CD14-positive monocyte (primary cell): Measurements from ENCODE around the gene EPM2A. TPM values are rescaled to one million over a fixed set of nuclear protein-coding genes. Genes with fewer than 3 reads are reported as not detected.

Experiments
- DNase-seq, 3 donors: peaks; one replicate each; pipeline ENCODE4 v3.0.0-alpha.2; 2011 to 2022
- H2AFZ ChIP-seq: 2 replicates; pipeline ENCODE4 v1.6.0; 2012; ENCODE audit warnings: mild to moderate bottlenecking, low read depth, low read length, inconsistent platforms; ENCODE audit not compliant: insufficient read depth, poor library complexity, severe bottlenecking
- H3K27ac ChIP-seq, 2 donors: 1 replicate in 1 of 2; 2 replicates in 1 of 2; pipeline ENCODE4 v1.5.1; 2012 to 2013; ENCODE audit warnings: low read length in 2 of 2, control low read depth in 1 of 2, inconsistent platforms in 1 of 2, low read depth in 1 of 2, mild to moderate bottlenecking in 1 of 2
- H3K27me3 ChIP-seq, 2 donors: one replicate each; pipeline versions ENCODE4 v1.6.0 to v1.6.1; 2011 to 2013; ENCODE audit warnings: low read length in 2 of 2; ENCODE audit not compliant: control insufficient read depth in 2 of 2, insufficient read depth in 2 of 2
- H3K36me3 ChIP-seq, 2 donors: replicated peaks in 1 of 2; 1 replicate in 1 of 2; 2 replicates in 1 of 2; pipeline versions ENCODE4 v1.5.1 to v1.6.1; 2012 to 2013; ENCODE audit warnings: low read length in 2 of 2, control low read depth in 1 of 2, inconsistent platforms in 1 of 2, mild to moderate bottlenecking in 1 of 2; ENCODE audit not compliant: insufficient read depth in 2 of 2, control insufficient read depth in 1 of 2
- H3K4me1 ChIP-seq, 2 donors: 1 replicate in 1 of 2; 2 replicates in 1 of 2; pipeline versions ENCODE4 v1.5.1 to v1.6.1; 2012 to 2013; ENCODE audit warnings: low read length in 2 of 2, control low read depth in 1 of 2, inconsistent platforms in 1 of 2, mild to moderate bottlenecking in 1 of 2, moderate library complexity in 1 of 2; ENCODE audit not compliant: insufficient read depth in 2 of 2, control insufficient read depth in 1 of 2
- H3K4me2 ChIP-seq: replicated peaks from 2 replicates; pipeline ENCODE3; 2012; ENCODE audit warnings: low read length, moderate library complexity, mild to moderate bottlenecking; ENCODE audit not compliant: poor library complexity, severe bottlenecking; ENCODE audit errors: extremely low read depth
- H3K4me3 ChIP-seq, 3 experiments: fragments of 200-600 bp in 1 of 3; sonication (generic) in 1 of 3; replicated peaks in 1 of 3; 1 replicate in 2 of 3; 2 replicates in 1 of 3; pipeline ENCODE4 v1.5.1; 2011 to 2013; ENCODE audit warnings: low read length in 3 of 3, mild to moderate bottlenecking in 3 of 3, control low read depth in 2 of 3, low read depth in 2 of 3, inconsistent platforms in 1 of 3, moderate library complexity in 1 of 3
- H3K79me2 ChIP-seq: 2 replicates; pipeline ENCODE4 v1.6.0; 2012; ENCODE audit warnings: mild to moderate bottlenecking, control low read depth, inconsistent platforms, low read length, moderate library complexity; ENCODE audit not compliant: insufficient read depth
- H3K9ac ChIP-seq: 2 replicates; pipeline ENCODE4 v1.6.0; 2017; ENCODE audit warnings: low read length, mild to moderate bottlenecking; ENCODE audit not compliant: insufficient read depth, poor library complexity, severe bottlenecking
- H3K9me3 ChIP-seq, 2 donors: replicated peaks in 1 of 2; 1 replicate in 1 of 2; 2 replicates in 1 of 2; pipeline versions ENCODE4 v1.5.1 to v1.6.1; 2012 to 2013; ENCODE audit warnings: low read length in 2 of 2, control low read depth in 1 of 2; ENCODE audit not compliant: control insufficient read depth in 1 of 2, insufficient read depth in 1 of 2
- H4K20me1 ChIP-seq: 2 replicates; pipeline ENCODE4 v1.6.0; 2012; ENCODE audit warnings: mild to moderate bottlenecking, low read length, control low read depth, moderate library complexity; ENCODE audit not compliant: insufficient read depth
- H3K27ac Mint-ChIP-seq, 7 donors: one replicate each; pipeline ENCODE4 v1.8.0; 2020; ENCODE audit warnings: mild to moderate bottlenecking in 7 of 7, mixed read lengths in 7 of 7, moderate library complexity in 6 of 7, inconsistent platforms in 2 of 7
- H3K27me3 Mint-ChIP-seq, 3 donors: one replicate each; pipeline ENCODE4 v1.8.0; 2021 to 2022; ENCODE audit warnings: low read depth in 3 of 3, mild to moderate bottlenecking in 3 of 3, mixed read lengths in 3 of 3, moderate library complexity in 3 of 3, inconsistent platforms in 1 of 3
- H3K36me3 Mint-ChIP-seq, 2 donors: one replicate each; pipeline ENCODE4 v1.8.0; 2020; ENCODE audit warnings: mixed read lengths in 2 of 2, inconsistent platforms in 1 of 2, mild to moderate bottlenecking in 1 of 2
- H3K4me1 Mint-ChIP-seq: one replicate; pipeline ENCODE4 v1.8.0; 2020; ENCODE audit warnings: mild to moderate bottlenecking, mixed read lengths
- H3K4me3 Mint-ChIP-seq, 2 donors: one replicate each; pipeline ENCODE4 v1.8.0; 2020; ENCODE audit warnings: mild to moderate bottlenecking in 2 of 2, mixed read lengths in 2 of 2, moderate library complexity in 1 of 2
- H3K9me3 Mint-ChIP-seq, 7 donors: one replicate each; pipeline ENCODE4 v1.8.0; 2020 to 2022; ENCODE audit warnings: mixed read lengths in 7 of 7, mild to moderate bottlenecking in 6 of 7, moderate library complexity in 6 of 7, inconsistent platforms in 2 of 7
- WGBS: methylation state at CpG from one replicate; pipeline ENCODE4 v1.1.5; 2013; ENCODE audit warnings: missing lambda C conversion rate; ENCODE audit not compliant: insufficient coverage; 5-methylcytosine and 5-hydroxymethylcytosine counted together
- intact Hi-C, 2 donors: fragments of 100-400 bp; cut with micrococcal nuclease; formaldehyde crosslinking; loops; one replicate each; pipeline versions ENCODE4 v1.15.0 to v1.15.1; 2023
- polyA plus RNA-seq, 3 donors: library from polyadenylated mRNA; depleted of rRNA in 1 of 3; unstranded in 2 of 3; stranded (reverse) in 1 of 3; fragments of 300-500 nt in 2 of 3; fragments of >200 nt in 1 of 3; fragmentation: Illumina TruSeq in 2 of 3; gene quantifications; 1 replicate in 2 of 3; 2 replicates in 1 of 3; pipeline ENCODE4 v1.2.3, GENCODE V29; 2012 to 2021
- TF ChIP-seq, protein P1 (sequence below): fragments of 200-600 bp; IDR thresholded peaks from one replicate; pipeline ENCODE4 v1.8.0; 2022; ENCODE audit warnings: antibody characterized with exemption, mild to moderate bottlenecking

Gene EPM2A
- polyA plus RNA-seq, 3 donors = 2.5 to 4.1 (median 3.2) TPM

- Histone ChIP-seq H3K27me3 (no peaks in the 10 kb centered on the region), H3K4me2 (no peak overlapping the region), H3K79me2 (no peaks in the 10 kb centered on the region), H3K4me3 (no peak overlapping the region), H2AFZ (no peak overlapping the region), H3K9me3 (peaks cover 0 to 7% of the 10 kb centered on the region in 2 donors), H3K4me1 (no peaks in the 10 kb centered on the region), H3K36me3 (no peaks in the 10 kb centered on the region), H3K9ac (no peak overlapping the region), H3K27ac (no peak overlapping the region), H4K20me1 (no peaks in the 10 kb centered on the region)
- no CpG with 5 or more reads among the region's 1 CpG for WGBS
- H3K36me3 Mint-ChIP-seq = peaks cover 6 to 11% of the 10 kb centered on the region in 2 donors
- no peak for DNase-seq
- no peaks in the 10 kb centered on the region for H3K4me1 Mint-ChIP-seq
- TF ChIP-seq, protein P1, sequence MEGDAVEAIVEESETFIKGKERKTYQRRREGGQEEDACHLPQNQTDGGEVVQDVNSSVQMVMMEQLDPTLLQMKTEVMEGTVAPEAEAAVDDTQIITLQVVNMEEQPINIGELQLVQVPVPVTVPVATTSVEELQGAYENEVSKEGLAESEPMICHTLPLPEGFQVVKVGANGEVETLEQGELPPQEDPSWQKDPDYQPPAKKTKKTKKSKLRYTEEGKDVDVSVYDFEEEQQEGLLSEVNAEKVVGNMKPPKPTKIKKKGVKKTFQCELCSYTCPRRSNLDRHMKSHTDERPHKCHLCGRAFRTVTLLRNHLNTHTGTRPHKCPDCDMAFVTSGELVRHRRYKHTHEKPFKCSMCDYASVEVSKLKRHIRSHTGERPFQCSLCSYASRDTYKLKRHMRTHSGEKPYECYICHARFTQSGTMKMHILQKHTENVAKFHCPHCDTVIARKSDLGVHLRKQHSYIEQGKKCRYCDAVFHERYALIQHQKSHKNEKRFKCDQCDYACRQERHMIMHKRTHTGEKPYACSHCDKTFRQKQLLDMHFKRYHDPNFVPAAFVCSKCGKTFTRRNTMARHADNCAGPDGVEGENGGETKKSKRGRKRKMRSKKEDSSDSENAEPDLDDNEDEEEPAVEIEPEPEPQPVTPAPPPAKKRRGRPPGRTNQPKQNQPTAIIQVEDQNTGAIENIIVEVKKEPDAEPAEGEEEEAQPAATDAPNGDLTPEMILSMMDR = no peak
- intact Hi-C loops = no loop called here
- H3K27me3 Mint-ChIP-seq = peaks cover 0 to 1% (median 0%) of the 10 kb centered on the region in 3 donors
- peaks cover 8 to 12% (median 9%) of the 10 kb centered on the region in 7 donors for H3K9me3 Mint-ChIP-seq
- H3K27ac Mint-ChIP-seq = no peak overlapping the region
- H3K4me3 Mint-ChIP-seq = no peak overlapping the region
These were observed 112.1 kb downstream of the EPM2A start for GRCh38 chr6:145623231-145623630.

GRCh38 chr6:145621776-145622175, 113.5 kb downstream of the EPM2A start:
- no peaks in the 10 kb centered on the region for H3K4me1 Mint-ChIP-seq
- no peaks in the 10 kb centered on the region for H4K20me1 ChIP-seq
- H3K4me1 ChIP-seq = no peaks in the 10 kb centered on the region
- no peak overlapping the region for H3K4me3 Mint-ChIP-seq
- WGBS = no CpG with 5 or more reads among the region's 1 CpG
- H3K27me3 ChIP-seq = no peaks in the 10 kb centered on the region
- H3K4me3 ChIP-seq = no peak overlapping the region
- H3K9ac ChIP-seq = no peak overlapping the region
- no peaks in the 10 kb centered on the region for H3K79me2 ChIP-seq
- peaks cover 0 to 3% of the 10 kb centered on the region in 2 donors for H3K36me3 Mint-ChIP-seq
- intact Hi-C loops = no loop called here
- H3K27ac ChIP-seq = no peak overlapping the region
- no peak for DNase-seq
- TF ChIP-seq, protein P1 = no peak
- H3K27me3 Mint-ChIP-seq = no peaks in the 10 kb centered on the region
- peaks cover 6 to 17% (median 12%) of the 10 kb centered on the region in 7 donors for H3K9me3 Mint-ChIP-seq
- no peaks in the 10 kb centered on the region for H3K36me3 ChIP-seq
- no peak overlapping the region for H3K27ac Mint-ChIP-seq
- no peak overlapping the region for H2AFZ ChIP-seq
- H3K9me3 ChIP-seq = peaks cover 4 to 11% of the 10 kb centered on the region in 2 donors
- H3K4me2 ChIP-seq = no peak overlapping the region
